ENCODE results near the gene TMEM95.
A peak's percentile ranks its signal among the peaks of the same experiment; 100 is the strongest.

TMEM95 gene

DNA sequence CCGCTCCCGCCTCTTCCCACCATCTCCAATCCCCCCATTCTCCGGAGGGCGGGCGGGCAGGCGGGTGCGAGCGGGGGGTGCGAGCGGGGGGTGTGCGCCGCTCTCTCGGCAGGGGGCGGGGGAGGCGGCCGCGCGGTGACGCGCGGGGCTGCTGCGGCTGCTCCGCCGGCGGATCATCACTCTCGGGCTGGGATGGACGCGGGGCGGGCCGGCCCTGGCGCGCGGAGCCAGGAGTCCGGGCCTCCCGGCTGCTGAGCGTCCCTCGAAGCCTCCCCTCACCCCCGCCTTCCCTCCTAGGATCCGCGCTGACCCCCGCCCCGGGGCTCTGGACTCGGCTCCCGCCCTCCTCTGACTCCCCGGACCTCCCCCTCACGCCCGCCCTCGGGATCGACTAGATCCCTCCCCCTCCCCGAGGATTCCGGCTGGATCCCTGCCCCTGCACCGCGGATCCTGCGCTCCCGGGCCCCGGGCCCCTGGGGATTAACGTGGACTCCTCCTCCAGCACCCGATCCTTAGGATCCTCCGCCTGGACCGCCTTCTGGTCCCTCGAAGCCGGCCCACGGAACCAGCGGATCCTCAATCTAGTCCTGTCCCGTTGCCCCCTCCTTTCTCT, 49.9 kb downstream of the TMEM95 start:
- no peak for TF ChIP-seq CTCF (IDR thresholded peaks at IDR 0.05; ENCODE audit: low read depth, low read length, missing control alignments)

GRCh38 chr17:7405350-7406234, 50.6 kb downstream of the TMEM95 start:
- DNase-seq (ENCODE audit: extremely low read depth, low read depth): no peak
- TF ChIP-seq CTCF (IDR thresholded peaks at IDR 0.05; ENCODE audit: low read depth, low read length, missing control alignments): no peak
- H3K4me3 ChIP-seq (replicated peaks; ENCODE audit: low read depth, low read length): peak overlapping the region; percentile 65

More for the DNA sequence above, 49.9 kb downstream of the TMEM95 start:
- no peak for DNase-seq (ENCODE audit: extremely low read depth, low read depth)
- peak overlapping the region; percentile 65 for H3K4me3 ChIP-seq (replicated peaks; ENCODE audit: low read depth, low read length)

DNA sequence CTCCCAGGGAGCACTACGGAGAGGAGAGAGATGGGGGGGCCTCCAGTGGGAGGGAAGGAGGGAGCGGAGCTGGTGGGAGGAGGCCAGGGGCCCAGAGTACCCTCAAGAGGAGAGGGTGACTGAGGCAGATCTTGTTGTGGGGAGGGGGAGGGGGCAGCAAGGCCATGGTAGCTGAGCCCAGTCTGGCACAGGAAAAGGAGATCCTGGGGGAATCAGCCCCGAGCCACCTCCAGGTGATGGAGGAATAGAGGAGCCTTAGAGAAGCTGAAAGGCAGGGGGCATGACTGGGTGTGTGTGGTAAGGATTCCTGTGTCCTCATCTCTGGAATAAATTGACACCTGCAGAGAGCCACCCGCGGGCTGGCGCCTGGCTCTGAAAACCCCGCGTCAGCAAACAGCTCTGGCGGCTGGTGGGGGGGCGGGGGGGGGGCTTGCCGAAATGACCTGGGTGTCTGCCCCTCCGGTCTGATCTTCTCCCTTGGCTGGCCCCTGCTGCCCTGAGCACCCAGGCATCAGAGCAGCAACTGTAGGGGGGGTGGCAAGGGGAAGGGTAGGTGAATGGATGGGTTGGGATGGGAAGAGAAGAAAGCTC, 51.4 kb downstream of the TMEM95 start:
- no peak for DNase-seq (ENCODE audit: extremely low read depth, low read depth)
- no peak for TF ChIP-seq CTCF (IDR thresholded peaks at IDR 0.05; ENCODE audit: low read depth, low read length, missing control alignments)
- peak overlapping the region; percentile 65 for H3K4me3 ChIP-seq (replicated peaks; ENCODE audit: low read depth, low read length)

Data from HFF-Myc (cell line).